Activated T-cell treated with anti-CD3 and anti-CD28 coated beads, Interleukin-2, amount 50 U/mL, for 72 hours (primary cell): Measurements from ENCODE around the gene KIF5A. TPM values are rescaled to one million over a fixed set of nuclear protein-coding genes. Genes with fewer than 3 reads are reported as not detected.
A peak's percentile ranks its signal among the peaks of the same experiment; 100 is the strongest.

Experiments used
- ATAC-seq, 2 donors: fragments of 150-1000 bp; cut with Tn5 transposase; replicated peaks in 1 of 2; 2 replicates each; pipeline ENCODE4 v1.10.0; 2021; ENCODE audit warnings: moderate library complexity in 2 of 2, mild to moderate bottlenecking in 1 of 2
- DNase-seq, 2 donors: peaks; one replicate each; pipeline ENCODE4 v3.0.0; 2021 to 2022; ENCODE audit warnings: mixed read lengths in 1 of 2
- H3K27ac Mint-ChIP-seq: one replicate; pipeline ENCODE4 v1.8.0; 2022; ENCODE audit warnings: mild to moderate bottlenecking, moderate library complexity, mixed read lengths
- H3K27me3 Mint-ChIP-seq: one replicate; pipeline ENCODE4 v1.8.0; 2022; ENCODE audit warnings: low read depth, mixed read lengths
- H3K36me3 Mint-ChIP-seq, 2 donors: one replicate each; pipeline ENCODE4 v1.8.0; 2022; ENCODE audit warnings: mixed read lengths in 2 of 2, mild to moderate bottlenecking in 1 of 2; ENCODE audit not compliant: insufficient read depth in 2 of 2
- H3K4me1 Mint-ChIP-seq: one replicate; pipeline ENCODE4 v1.8.0; 2022; ENCODE audit warnings: low read depth, mixed read lengths
- H3K4me3 Mint-ChIP-seq, 2 donors: one replicate each; pipeline ENCODE4 v1.8.0; 2022; ENCODE audit warnings: mild to moderate bottlenecking in 2 of 2, mixed read lengths in 2 of 2, moderate library complexity in 2 of 2
- H3K9me3 Mint-ChIP-seq, 2 donors: one replicate each; pipeline ENCODE4 v1.8.0; 2022; ENCODE audit warnings: mixed read lengths in 2 of 2
- total RNA-seq, 2 donors: library from RNA; stranded (reverse); gene quantifications; one replicate each; pipeline ENCODE4 v1.2.3, GENCODE V29; 2022

The KIF5A gene
- total RNA-seq, 2 donors from 2014 or later: 3.2 to 5.9 TPM

DNA sequence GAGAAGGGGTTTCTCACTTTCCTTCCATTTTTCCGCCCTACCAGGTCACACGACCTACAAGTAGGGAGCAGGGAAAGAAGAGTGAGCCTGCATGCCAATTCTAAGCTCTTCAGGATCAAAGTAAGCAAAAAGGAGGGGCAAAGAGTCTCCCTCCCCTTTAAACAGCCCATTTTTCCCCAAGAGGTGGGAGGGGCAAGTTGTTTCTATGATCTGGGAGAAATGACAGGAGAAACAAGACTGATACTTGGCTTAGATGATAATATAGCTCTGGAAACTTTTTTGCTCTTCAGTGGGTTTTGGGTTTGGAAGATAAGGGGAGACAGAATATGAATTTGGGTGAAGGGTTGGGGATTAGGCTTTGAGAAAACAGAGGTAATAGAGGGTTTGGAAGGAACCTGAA is 56.6 kb downstream of the KIF5A start:
- Mint-ChIP-seq H3K27ac (peak overlapping the region; percentile 74), H3K36me3 (peaks cover 0 to 5% of the 10 kb centered on the region in 2 donors), H3K9me3 (peaks cover 0 to 1% of the 10 kb centered on the region in 2 donors), H3K27me3 (no peaks in the 10 kb centered on the region), H3K4me1 (peaks cover 29% of the 10 kb centered on the region), H3K4me3 (peak overlapping the region in 1 of 2 donors; percentile 5)
- no peak for ATAC-seq
- no peak for DNase-seq

DNA sequence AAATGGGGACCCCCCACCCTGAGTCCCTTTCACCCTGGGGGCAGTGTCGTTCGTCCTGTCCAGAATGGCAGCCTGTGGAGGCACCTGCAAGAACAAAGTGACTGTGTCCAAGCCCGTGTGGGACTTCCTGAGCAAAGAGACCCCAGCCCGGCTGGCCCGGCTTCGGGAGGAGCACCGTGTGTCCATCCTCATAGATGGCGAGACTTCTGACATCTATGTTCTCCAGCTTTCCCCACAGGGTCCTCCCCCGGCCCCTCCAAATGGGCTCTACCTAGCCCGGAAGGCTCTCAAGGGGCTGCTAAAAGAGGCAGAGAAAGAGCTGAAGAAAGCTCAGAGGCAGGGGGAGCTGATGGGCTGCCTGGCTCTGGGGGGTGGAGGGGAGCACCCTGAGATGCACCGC is 57.0 kb downstream of the KIF5A start:
- Mint-ChIP-seq H3K27ac (peak overlapping the region; percentile 74), H3K4me3 (no peak overlapping the region), H3K27me3 (no peaks in the 10 kb centered on the region), H3K9me3 (peaks cover 0 to 1% of the 10 kb centered on the region in 2 donors), H3K36me3 (peaks cover 0 to 2% of the 10 kb centered on the region in 2 donors), H3K4me1 (peaks cover 29% of the 10 kb centered on the region)
- DNase-seq (no peak), ATAC-seq (no peak)

DNA sequence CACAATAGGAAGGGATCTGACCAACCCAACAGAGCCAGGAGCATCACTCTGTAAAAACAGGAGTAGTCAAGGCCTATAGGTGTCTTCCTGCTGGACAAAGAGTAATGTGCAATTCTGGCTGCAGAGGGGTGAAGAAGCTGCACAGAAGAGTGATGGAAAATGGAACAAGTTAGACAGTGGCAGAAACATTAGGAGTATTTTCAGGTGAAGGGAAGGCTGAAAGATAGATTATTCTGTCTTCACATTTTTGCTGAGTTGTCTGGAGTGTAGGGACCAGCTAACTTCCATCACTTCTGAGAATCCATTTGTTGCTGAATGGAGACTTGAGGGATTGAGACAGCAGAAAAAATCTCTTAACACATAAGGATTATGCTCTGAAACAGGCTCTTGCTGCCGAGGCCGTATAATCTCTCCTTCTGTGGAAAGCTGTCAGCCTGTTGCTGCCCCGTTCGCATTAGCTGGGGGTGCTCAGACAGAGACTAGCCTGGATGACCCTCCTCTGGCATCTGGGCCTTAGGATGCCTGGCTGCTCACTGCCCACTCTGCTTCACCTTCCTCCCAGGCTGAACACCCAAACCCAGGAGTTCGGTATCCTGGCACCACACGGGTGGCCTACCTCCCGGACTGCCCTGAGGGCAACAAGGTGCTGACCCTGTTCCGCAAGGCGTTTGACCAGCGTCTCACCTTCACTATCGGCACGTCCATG is 58.3 kb downstream of the KIF5A start:
- H3K27me3 Mint-ChIP-seq: peaks cover 12% of the 10 kb centered on the region
- H3K4me3 Mint-ChIP-seq: no peak overlapping the region
- H3K9me3 Mint-ChIP-seq: no peaks in the 10 kb centered on the region
- ATAC-seq: no peak
- H3K4me1 Mint-ChIP-seq: peaks cover 23% of the 10 kb centered on the region
- H3K36me3 Mint-ChIP-seq: no peaks in the 10 kb centered on the region
- no peak for DNase-seq
- no peak overlapping the region for H3K27ac Mint-ChIP-seq

DNA sequence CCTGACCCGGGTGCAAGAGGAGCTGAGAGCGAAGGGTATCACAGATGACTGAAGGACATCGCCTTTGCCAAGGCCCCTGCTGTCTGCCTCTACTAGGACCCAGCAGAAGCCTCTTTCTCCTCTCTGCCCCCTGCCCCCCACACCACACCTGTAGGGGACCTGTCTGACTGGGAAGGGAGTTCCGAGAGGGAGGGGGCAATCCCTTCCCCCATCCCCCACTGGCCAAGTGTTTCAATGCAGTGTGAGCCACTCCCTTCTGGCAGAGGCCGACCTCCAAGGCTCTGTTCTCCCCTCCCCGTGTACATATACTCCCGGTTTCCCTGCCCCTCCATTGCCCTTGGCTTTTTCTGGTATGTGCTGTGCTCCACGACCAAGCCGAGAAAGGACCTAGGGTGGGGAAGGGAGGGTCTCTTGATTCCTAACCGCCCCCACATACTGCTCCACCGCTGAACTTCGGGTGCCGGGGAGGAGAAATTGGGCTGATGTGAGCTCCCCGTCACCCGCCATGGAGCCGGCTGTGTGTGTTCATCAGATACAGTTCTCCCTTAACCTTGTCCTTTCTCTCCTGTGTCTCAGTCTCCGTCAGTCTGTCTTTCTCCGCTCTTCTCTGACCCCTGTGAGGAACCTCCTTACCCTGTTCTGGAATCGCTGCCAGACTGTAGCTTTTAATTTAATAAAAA is 59.4 kb downstream of the KIF5A start:
- Mint-ChIP-seq H3K27ac (no peak overlapping the region), H3K9me3 (no peaks in the 10 kb centered on the region), H3K36me3 (no peaks in the 10 kb centered on the region), H3K27me3 (peaks cover 21% of the 10 kb centered on the region), H3K4me1 (peaks cover 16% of the 10 kb centered on the region), H3K4me3 (no peak overlapping the region)
- ATAC-seq (no peak), DNase-seq (no peak)

DNA sequence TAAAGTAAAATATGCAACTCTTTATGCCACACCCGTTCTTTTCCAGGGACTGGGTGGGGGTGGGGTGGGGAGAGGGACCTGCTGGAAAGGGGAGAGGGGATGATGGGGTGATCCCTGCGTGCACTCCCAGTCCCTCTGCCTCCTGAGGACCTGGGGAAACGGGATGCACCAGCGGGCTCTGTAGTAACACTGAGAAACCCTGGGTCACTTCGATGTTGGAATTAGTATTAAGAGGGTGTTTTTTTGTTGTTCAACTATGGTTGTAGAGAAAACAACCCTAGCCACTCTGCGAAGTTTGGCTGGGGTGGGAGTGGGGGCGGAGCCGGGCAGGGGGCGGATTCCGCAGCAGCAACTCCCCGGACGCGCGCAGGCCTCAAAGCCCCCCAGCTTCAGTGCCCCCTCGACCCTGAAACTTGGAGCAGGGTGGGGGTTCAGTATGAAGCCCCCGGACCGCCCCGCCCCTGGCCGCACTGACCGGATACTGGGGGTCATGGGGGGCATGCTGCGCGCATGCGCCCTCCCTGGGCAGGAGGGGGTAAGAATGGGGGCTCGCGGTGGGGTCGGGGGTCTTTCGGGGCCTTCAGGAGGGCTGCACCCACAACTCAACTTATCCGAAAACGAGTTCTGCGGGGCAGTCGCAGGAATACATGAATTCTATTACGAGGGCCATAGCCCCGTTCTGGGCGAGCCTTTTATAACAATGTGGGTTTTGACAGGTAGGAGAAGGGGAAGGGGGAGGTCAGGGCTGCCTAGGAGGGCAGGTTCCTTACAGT is 60.1 kb downstream of the KIF5A start:
- peaks cover 16% of the 10 kb centered on the region for H3K4me1 Mint-ChIP-seq
- no peak overlapping the region for H3K27ac Mint-ChIP-seq
- no peaks in the 10 kb centered on the region for H3K9me3 Mint-ChIP-seq
- H3K27me3 Mint-ChIP-seq: peaks cover 21% of the 10 kb centered on the region
- H3K36me3 Mint-ChIP-seq: no peaks in the 10 kb centered on the region
- peak overlapping the region; percentile 36 to 83 for H3K4me3 Mint-ChIP-seq
- no peak for DNase-seq
- ATAC-seq: no peak

DNA sequence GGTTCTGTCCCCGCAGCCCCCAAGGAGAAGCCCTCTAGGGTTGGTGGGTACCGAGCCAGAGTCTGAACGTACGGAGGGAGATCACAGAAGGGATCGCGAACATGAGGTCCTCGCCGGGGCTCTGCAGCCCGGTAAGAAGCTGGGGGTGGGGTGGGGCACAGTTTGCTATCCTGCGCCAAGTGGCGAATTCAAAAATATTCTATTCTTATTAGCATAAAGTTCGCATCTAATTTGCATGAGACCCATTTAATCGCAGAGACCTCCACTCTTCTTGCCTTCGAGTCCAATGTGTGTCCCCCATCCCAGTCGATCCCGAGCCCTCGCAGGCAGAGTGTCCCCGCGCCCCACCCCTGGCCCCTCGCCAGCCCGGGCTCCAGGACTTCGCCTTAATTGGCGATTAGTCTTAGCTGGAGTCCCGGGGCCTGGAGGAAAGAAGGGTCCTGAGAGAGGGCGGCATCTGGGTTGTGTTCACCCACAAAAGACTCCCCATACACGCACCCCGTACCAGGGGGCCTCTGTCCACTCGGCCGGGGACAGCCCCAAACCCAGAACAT is 60.8 kb downstream of the KIF5A start:
- H3K4me3 Mint-ChIP-seq: peak overlapping the region; percentile 36 to 83
- H3K36me3 Mint-ChIP-seq: no peaks in the 10 kb centered on the region
- no peaks in the 10 kb centered on the region for H3K9me3 Mint-ChIP-seq
- ATAC-seq (no peak), DNase-seq (peak in 1 of 2 donors; percentile 11)
- H3K27me3 Mint-ChIP-seq: peaks cover 21% of the 10 kb centered on the region
- H3K4me1 Mint-ChIP-seq: peaks cover 13% of the 10 kb centered on the region
- no peak overlapping the region for H3K27ac Mint-ChIP-seq

DNA sequence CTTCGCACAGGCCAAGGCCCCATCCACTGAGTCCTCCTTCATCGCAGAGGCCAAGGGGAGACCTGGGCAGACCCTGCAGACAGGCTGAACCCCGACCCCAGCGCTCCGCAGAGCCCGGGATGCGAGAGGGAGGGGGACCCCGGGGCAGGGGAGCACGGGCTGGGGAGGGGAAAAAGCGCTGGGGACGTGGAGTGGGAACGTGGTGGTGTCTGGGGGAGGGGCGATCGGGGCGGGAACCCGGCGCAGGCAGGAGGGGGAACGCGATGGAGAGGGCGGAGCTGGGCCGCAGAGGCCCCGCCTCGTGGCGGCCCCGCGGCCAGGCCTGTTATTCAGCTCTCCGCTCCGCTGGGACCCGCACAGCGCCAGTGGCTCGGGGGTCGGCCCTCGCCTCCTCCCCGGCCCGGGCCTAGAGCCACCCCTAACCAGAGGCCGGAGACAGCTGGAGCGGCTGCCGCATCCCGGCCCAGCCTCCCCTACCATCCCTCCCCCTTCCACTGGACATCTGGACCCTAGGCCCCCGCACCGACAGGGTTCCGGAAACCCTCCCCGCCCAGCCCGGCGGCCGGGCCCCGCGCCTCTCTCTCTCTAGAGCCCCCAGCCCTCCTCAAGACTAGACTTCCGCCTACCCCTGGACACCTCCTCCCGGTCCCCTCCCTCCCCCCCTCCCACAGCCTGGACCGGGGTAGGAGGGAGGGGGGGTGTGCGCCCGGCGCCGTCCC is 61.4 kb downstream of the KIF5A start, which contains the start of gene ARHGEF25:
Gene ARHGEF25, plus strand, starts transcription at position 328 of the 719 bp plus-strand sequence. CDS start 460 bp downstream, outside the sequence.
- H3K27ac Mint-ChIP-seq: no peak within 1 kb of the TSS
- peaks cover 23% of the 10 kb centered on the region for H3K27me3 Mint-ChIP-seq

DNA sequence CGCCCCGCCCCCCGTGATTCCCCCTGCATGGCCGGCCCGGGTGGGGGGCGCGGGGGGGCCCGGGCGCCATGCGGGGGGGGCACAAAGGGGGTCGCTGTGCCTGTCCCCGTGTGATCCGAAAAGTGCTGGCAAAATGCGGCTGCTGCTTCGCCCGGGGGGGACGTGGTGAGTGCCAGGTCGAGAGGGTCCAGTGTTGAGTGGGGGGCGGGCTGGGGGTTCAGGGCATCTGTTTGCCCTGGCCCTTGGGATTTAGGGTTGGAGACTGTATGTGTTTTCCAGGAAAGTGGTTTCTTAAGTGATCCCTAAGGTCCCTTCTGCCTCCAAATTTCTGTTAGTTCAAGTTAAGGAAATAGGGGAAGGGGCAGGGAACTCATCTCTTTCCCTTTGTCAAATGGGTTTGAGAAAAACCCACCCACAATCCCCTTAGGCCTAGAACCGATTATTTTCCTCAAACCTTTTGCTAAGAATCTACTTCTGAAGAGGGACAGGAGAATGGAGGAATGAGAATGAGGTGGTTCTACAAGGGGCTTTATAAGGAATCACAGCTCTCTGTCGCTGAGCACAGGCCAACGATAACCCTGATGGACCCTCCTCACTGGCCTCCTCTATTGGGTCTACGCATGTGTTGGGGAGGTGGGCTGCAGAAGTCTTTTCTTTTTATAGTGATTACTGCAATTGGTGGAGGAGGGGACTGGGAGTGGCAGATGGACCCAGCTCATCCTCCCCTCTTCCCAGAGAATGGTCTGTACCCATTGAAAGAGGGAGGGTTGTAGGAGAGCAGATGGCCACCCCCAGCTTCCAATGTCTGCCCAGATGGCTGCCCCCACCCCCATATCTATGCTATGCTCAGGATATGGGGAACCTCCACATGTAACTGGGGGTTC is 62.2 kb downstream of the KIF5A start:
- ATAC-seq: no peak
- DNase-seq: no peak
- Mint-ChIP-seq H3K27me3 (peaks cover 31% of the 10 kb centered on the region), H3K9me3 (no peaks in the 10 kb centered on the region), H3K27ac (no peak overlapping the region), H3K4me1 (peaks cover 10% of the 10 kb centered on the region), H3K4me3 (peak overlapping the region; percentile 27 to 74), H3K36me3 (no peaks in the 10 kb centered on the region)

More for the DNA sequence above, 61.4 kb downstream of the KIF5A start, which contains the start of gene ARHGEF25:
- Mint-ChIP-seq H3K9me3 (no peaks in the 10 kb centered on the region), H3K36me3 (no peaks in the 10 kb centered on the region), H3K4me1 (peaks cover 10% of the 10 kb centered on the region), H3K4me3 (peak within 1 kb of the TSS; percentile 36 to 83)
- ATAC-seq (peak; percentile 86 to 89), DNase-seq (peak; percentile 57 to 58)

DNA sequence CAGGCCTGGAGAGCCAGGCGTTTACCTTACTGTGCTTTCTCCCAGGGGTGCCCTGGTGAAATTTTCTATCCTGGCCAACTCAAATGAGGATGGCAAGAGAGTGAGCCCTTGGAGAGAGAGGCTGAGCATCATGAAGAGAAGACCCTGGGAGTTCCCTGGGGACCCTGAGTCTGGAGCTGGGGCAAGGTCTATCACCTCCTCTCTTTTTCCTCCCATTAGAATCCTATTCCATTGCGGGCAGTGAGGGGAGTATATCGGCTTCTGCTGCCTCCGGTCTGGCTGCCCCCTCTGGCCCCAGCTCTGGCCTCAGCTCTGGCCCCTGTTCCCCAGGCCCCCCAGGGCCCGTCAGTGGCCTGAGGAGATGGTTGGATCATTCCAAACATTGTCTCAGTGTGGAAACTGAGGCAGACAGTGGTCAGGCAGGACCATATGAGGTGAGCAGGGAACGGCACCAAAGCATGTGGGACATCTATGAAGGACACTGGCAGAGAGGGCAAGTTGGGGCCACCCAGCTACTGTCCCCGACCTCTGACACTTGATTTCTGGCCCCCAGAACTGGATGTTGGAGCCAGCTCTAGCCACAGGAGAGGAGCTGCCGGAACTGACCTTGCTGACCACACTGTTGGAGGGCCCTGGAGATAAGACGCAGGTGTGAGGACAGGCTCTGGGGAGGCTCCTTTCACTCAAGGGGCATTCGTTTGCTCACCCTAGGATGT is 63.0 kb downstream of the KIF5A start:
- Mint-ChIP-seq H3K27ac (no peak overlapping the region), H3K36me3 (no peaks in the 10 kb centered on the region), H3K27me3 (peaks cover 39% of the 10 kb centered on the region), H3K9me3 (no peaks in the 10 kb centered on the region), H3K4me1 (peaks cover 10% of the 10 kb centered on the region), H3K4me3 (peak overlapping the region in 1 of 2 donors; percentile 74)
- ATAC-seq: no peak
- no peak for DNase-seq

DNA sequence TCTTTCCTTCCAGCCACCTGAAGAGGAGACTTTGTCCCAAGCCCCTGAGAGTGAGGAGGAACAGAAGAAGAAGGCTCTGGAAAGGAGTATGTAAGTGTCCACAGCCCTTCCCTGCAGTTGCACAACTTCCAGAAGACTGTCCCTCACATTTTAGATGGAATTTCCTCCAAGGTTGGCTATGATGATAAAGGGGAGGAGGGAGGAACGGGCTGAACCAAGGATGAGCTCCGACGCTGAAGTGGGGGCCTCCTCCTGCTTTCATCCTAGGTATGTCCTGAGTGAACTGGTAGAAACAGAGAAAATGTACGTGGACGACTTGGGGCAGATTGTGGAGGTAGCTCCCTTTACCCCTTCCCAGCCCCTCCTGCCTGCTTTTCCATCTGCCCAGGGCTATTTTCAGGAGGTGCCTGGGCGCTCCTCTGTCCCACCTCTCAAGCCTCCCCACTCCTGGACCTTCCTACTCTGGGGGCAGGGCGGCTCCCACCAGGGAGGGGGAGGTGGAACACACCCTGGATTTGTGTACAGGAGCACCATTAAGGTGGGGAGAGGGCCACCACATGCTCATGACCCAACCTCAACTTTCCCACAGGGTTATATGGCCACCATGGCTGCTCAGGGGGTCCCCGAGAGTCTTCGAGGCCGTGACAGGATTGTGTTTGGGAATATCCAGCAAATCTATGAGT is 63.7 kb downstream of the KIF5A start:
- Mint-ChIP-seq H3K27ac (no peak overlapping the region), H3K27me3 (peaks cover 43% of the 10 kb centered on the region), H3K36me3 (no peaks in the 10 kb centered on the region), H3K4me1 (peaks cover 10% of the 10 kb centered on the region), H3K9me3 (no peaks in the 10 kb centered on the region), H3K4me3 (no peak overlapping the region)
- DNase-seq: no peak
- no peak for ATAC-seq
